PFSK-1 (cell line): ENCODE results near the gene CTSE.

Source experiments
- FOXP2 ChIP-seq: optimal IDR thresholded peaks from 2 replicates; pipeline ENCODE3; 2011; ENCODE audit warnings: borderline replicate concordance, control low read depth, inconsistent platforms; ENCODE audit not compliant: insufficient read depth; ENCODE audit errors: extremely low read length, extremely low read depth
- POLR2AphosphoS5 ChIP-seq: IDR thresholded peaks from 2 replicates; pipeline ENCODE4 v1.6.1; 2012; ENCODE audit warnings: low read depth, mild to moderate bottlenecking, control low read depth, low read length, moderate library complexity
- REST ChIP-seq, 2 experiments: IDR thresholded peaks; 2 replicates each; pipeline versions ENCODE4 v1.6.1 to v1.8.0; 2011 to 2012; ENCODE audit warnings: low read depth in 2 of 2, low read length in 2 of 2, control low read depth in 1 of 2, inconsistent platforms in 1 of 2, mild to moderate bottlenecking in 1 of 2, moderate library complexity in 1 of 2; ENCODE audit not compliant: insufficient read depth in 1 of 2
- SIN3A ChIP-seq: IDR thresholded peaks from 2 replicates; pipeline ENCODE4 v1.6.1; 2012; ENCODE audit warnings: mild to moderate bottlenecking, low read length, moderate library complexity, borderline replicate concordance; ENCODE audit not compliant: insufficient read depth
- TAF1 ChIP-seq: IDR thresholded peaks from 2 replicates; pipeline ENCODE4 v1.6.1; 2012; ENCODE audit warnings: low read length, control low read depth, borderline replicate concordance; ENCODE audit not compliant: insufficient read depth

Gene CTSE

GRCh38 chr1:206030714-206031113 lies 7.0 kb upstream of the CTSE start:
- TF ChIP-seq SIN3A (no peak), FOXP2 (no peak)

- TF ChIP-seq REST (IDR thresholded peaks at IDR 0.05; ENCODE audit: insufficient read depth in 1 of 2, low read depth in 2 of 2, low read length in 2 of 2) = no peak
- no peak for TF ChIP-seq TAF1
- TF ChIP-seq SIN3A = no peak
- no peak for TF ChIP-seq POLR2AphosphoS5
- no peak for TF ChIP-seq FOXP2
Observed at GRCh38 chr1:206030191-206030590, 6.5 kb upstream of the CTSE start.

GRCh38 chr1:206029484-206029883 lies 5.8 kb upstream of the CTSE start:
- TF ChIP-seq FOXP2 = no peak
- no peak for TF ChIP-seq SIN3A
- no peak for TF ChIP-seq TAF1
- no peak for TF ChIP-seq POLR2AphosphoS5
- no peak for TF ChIP-seq REST (IDR thresholded peaks at IDR 0.05; ENCODE audit: insufficient read depth in 1 of 2, low read depth in 2 of 2, low read length in 2 of 2)

GRCh38 chr1:206025283-206025820 lies 1.7 kb upstream of the CTSE start:
- no peak for TF ChIP-seq FOXP2
- no peak for TF ChIP-seq TAF1
- TF ChIP-seq REST (IDR thresholded peaks at IDR 0.05; ENCODE audit: insufficient read depth in 1 of 2, low read depth in 2 of 2, low read length in 2 of 2) = no peak
- TF ChIP-seq SIN3A = no peak
- no peak for TF ChIP-seq POLR2AphosphoS5

- TF ChIP-seq POLR2AphosphoS5 (no peak), FOXP2 (no peak), REST (IDR thresholded peaks at IDR 0.05; ENCODE audit: insufficient read depth in 1 of 2, low read depth in 2 of 2, low read length in 2 of 2) (no peak), SIN3A (no peak), TAF1 (no peak)
Observed at GRCh38 chr1:206022766-206023165, 929 bp downstream of the CTSE start.
